AG08395 (cell line): ENCODE data around the gene SPOCK3.
A peak's percentile ranks its signal among the peaks of the same experiment; 100 is the strongest.
"Not testable (repeated sequence)": the region's sequence is repeated elsewhere in the genome, so short reads cannot be mapped to it uniquely, and the experiment has no call there.

Experiments
- DNase-seq: peaks from one replicate; pipeline ENCODE4 v3.0.0; 2012; ENCODE audit warnings: mixed read lengths, low spot score

Gene SPOCK3

GRCh38 chr4:167035390-167035789 is 198.9 kb downstream of the SPOCK3 start:
- DNase-seq, result no peak

- no peak for DNase-seq
Measured at GRCh38 chr4:167034983-167035382, 199.3 kb downstream of the SPOCK3 start.

GRCh38 chr4:167032871-167033270 is 201.4 kb downstream of the SPOCK3 start:
- DNase-seq, result no peak

- DNase-seq, result no peak
Measured at GRCh38 chr4:167031534-167032156, 202.6 kb downstream of the SPOCK3 start.

- DNase-seq, result no peak
Measured at GRCh38 chr4:167028976-167029375, 205.3 kb downstream of the SPOCK3 start.

- no peak for DNase-seq
Measured at GRCh38 chr4:167025670-167026069, 208.6 kb downstream of the SPOCK3 start.

- DNase-seq, result no peak
Measured at GRCh38 chr4:167023364-167023925, 210.8 kb downstream of the SPOCK3 start.

GRCh38 chr4:167021545-167022155 is 212.6 kb downstream of the SPOCK3 start:
- peak; percentile 28 for DNase-seq

- no peak for DNase-seq
Measured at GRCh38 chr4:167020410-167020809, 213.9 kb downstream of the SPOCK3 start.

GRCh38 chr4:167014944-167015343 is 219.3 kb downstream of the SPOCK3 start:
- no peak for DNase-seq

GRCh38 chr4:167003326-167003725 is 231.0 kb downstream of the SPOCK3 start:
- DNase-seq, result no peak

GRCh38 chr4:167000141-167000852 is 234.0 kb downstream of the SPOCK3 start:
- DNase-seq, result no peak

GRCh38 chr4:166996216-166996615 is 238.1 kb downstream of the SPOCK3 start:
- no peak for DNase-seq

- DNase-seq, result no peak
Measured at GRCh38 chr4:166994686-166995085, 239.6 kb downstream of the SPOCK3 start.

GRCh38 chr4:166991006-166991561 is 243.2 kb downstream of the SPOCK3 start:
- no peak for DNase-seq

- DNase-seq, result no peak
Measured at GRCh38 chr4:166989886-166990285, 244.4 kb downstream of the SPOCK3 start.

- DNase-seq, result no peak
Measured at GRCh38 chr4:166987026-166987425, 247.3 kb downstream of the SPOCK3 start.

GRCh38 chr4:166981847-166982246 is 252.4 kb downstream of the SPOCK3 start:
- DNase-seq, result no peak

GRCh38 chr4:166980419-166980818 is 253.9 kb downstream of the SPOCK3 start:
- DNase-seq, result no peak

- no peak for DNase-seq
Measured at GRCh38 chr4:166977596-166977995, 256.7 kb downstream of the SPOCK3 start.

- DNase-seq, result no peak
Measured at GRCh38 chr4:166972071-166972470, 262.2 kb downstream of the SPOCK3 start.

- not testable (repeated sequence) for DNase-seq
Measured at GRCh38 chr4:166968219-166968618, 266.1 kb downstream of the SPOCK3 start.

GRCh38 chr4:166965562-166965961 is 268.7 kb downstream of the SPOCK3 start:
- no peak for DNase-seq
